ENCODE measurements around the gene ZNF366.

The ZNF366 gene

DNA sequence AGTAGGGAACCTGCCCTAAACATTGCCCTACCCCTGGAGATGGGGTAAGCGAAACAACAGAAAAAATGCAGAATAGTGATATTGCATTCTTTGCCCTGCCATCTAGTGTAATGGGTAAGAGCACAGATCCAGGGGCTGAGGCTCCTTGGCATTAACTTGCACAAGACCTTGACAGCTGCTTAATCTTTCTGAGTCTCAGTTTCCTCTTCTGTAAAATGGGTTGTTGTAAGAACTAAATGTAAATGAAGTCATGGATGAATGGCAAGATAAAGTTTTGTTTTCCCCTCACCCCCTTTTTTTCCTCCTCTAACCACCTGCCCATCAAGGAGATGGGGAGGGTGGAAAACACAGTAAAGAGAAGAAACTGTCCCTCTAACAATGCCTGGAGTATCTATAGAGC lies 47.7 kb upstream of the ZNF366 start:
- Histone ChIP-seq H3K27ac (replicated peaks) (no peak overlapping the region), H3K27me3 (ENCODE audit: insufficient read depth, poor library complexity, severe bottlenecking) (no peaks in the 10 kb centered on the region), H3K4me3 (replicated peaks; ENCODE audit: insufficient read depth, low read length) (no peak overlapping the region)
- TF ChIP-seq GABPA (IDR thresholded peaks at IDR 0.05; ENCODE audit: low read depth): no peak
- TF ChIP-seq POLR2AphosphoS5 (IDR thresholded peaks at IDR 0.05; ENCODE audit: low read depth): no peak
- TF ChIP-seq, protein P1, sequence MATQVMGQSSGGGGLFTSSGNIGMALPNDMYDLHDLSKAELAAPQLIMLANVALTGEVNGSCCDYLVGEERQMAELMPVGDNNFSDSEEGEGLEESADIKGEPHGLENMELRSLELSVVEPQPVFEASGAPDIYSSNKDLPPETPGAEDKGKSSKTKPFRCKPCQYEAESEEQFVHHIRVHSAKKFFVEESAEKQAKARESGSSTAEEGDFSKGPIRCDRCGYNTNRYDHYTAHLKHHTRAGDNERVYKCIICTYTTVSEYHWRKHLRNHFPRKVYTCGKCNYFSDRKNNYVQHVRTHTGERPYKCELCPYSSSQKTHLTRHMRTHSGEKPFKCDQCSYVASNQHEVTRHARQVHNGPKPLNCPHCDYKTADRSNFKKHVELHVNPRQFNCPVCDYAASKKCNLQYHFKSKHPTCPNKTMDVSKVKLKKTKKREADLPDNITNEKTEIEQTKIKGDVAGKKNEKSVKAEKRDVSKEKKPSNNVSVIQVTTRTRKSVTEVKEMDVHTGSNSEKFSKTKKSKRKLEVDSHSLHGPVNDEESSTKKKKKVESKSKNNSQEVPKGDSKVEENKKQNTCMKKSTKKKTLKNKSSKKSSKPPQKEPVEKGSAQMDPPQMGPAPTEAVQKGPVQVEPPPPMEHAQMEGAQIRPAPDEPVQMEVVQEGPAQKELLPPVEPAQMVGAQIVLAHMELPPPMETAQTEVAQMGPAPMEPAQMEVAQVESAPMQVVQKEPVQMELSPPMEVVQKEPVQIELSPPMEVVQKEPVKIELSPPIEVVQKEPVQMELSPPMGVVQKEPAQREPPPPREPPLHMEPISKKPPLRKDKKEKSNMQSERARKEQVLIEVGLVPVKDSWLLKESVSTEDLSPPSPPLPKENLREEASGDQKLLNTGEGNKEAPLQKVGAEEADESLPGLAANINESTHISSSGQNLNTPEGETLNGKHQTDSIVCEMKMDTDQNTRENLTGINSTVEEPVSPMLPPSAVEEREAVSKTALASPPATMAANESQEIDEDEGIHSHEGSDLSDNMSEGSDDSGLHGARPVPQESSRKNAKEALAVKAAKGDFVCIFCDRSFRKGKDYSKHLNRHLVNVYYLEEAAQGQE (IDR thresholded peaks at IDR 0.05; ENCODE audit: insufficient replicate concordance, low read depth): no peak
- TF ChIP-seq, protein P2, sequence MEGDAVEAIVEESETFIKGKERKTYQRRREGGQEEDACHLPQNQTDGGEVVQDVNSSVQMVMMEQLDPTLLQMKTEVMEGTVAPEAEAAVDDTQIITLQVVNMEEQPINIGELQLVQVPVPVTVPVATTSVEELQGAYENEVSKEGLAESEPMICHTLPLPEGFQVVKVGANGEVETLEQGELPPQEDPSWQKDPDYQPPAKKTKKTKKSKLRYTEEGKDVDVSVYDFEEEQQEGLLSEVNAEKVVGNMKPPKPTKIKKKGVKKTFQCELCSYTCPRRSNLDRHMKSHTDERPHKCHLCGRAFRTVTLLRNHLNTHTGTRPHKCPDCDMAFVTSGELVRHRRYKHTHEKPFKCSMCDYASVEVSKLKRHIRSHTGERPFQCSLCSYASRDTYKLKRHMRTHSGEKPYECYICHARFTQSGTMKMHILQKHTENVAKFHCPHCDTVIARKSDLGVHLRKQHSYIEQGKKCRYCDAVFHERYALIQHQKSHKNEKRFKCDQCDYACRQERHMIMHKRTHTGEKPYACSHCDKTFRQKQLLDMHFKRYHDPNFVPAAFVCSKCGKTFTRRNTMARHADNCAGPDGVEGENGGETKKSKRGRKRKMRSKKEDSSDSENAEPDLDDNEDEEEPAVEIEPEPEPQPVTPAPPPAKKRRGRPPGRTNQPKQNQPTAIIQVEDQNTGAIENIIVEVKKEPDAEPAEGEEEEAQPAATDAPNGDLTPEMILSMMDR (IDR thresholded peaks at IDR 0.05; ENCODE audit: insufficient read depth, low read length): no peak
- TF ChIP-seq SPI1 (IDR thresholded peaks at IDR 0.05; ENCODE audit: borderline replicate concordance, low read depth): no peak
- DNase-seq (ENCODE audit: low read depth in 1 of 2, low spot score in 1 of 2): no peak

DNA sequence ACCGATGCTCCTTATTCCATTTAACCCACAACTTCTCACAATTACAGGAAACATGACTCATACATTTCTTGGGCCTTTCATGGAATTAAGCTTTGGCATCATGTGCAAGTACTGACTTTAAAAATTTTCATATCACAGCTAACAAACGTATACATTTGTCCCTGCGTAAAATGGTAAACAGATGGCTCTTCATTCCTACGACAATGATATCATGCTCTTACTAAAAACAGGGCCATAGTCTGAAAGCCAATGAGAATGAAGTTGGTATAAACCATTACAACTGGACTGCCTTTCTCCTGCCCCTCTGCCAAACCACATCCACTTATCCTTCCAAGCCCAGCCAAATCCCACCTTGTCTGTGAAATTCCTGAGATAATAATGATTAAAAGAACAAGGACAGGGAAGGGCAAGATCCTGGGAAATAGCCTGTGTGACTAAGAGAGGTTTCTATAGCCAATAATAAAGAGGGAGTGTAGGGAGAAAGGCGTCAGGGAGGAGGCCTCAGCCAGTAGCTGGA lies 44.9 kb upstream of the ZNF366 start:
- Histone ChIP-seq H3K27me3 (ENCODE audit: insufficient read depth, poor library complexity, severe bottlenecking) (no peaks in the 10 kb centered on the region), H3K27ac (replicated peaks) (no peak overlapping the region), H3K4me3 (replicated peaks; ENCODE audit: insufficient read depth, low read length) (no peak overlapping the region)
- DNase-seq (ENCODE audit: low read depth in 1 of 2, low spot score in 1 of 2): no peak
- no peak for TF ChIP-seq POLR2AphosphoS5 (IDR thresholded peaks at IDR 0.05; ENCODE audit: low read depth)
- TF ChIP-seq SPI1 (IDR thresholded peaks at IDR 0.05; ENCODE audit: borderline replicate concordance, low read depth): no peak
- TF ChIP-seq, protein P1 (IDR thresholded peaks at IDR 0.05; ENCODE audit: insufficient replicate concordance, low read depth): no peak
- TF ChIP-seq, protein P2 (IDR thresholded peaks at IDR 0.05; ENCODE audit: insufficient read depth, low read length): no peak
- no peak for TF ChIP-seq GABPA (IDR thresholded peaks at IDR 0.05; ENCODE audit: low read depth)

DNA sequence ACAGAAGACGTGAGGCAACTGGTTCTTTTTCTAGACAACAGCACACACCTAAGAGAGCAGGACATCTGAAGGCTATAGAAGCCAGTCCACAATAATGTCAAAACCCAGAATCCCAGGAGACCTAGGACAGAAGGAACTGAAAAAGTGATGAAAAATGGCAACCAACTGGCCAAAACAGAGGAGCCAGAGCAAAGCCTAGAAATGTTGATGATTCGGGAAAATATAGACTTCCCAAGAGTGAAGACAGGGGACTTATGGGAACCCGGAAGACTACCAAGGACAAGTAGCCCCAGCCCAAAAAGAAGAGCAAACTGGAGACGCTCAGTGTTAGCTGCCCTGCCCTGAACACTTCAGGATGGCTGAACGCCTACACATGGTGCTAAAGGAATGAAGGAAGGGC lies 43.4 kb upstream of the ZNF366 start:
- H3K4me3 ChIP-seq (replicated peaks; ENCODE audit: insufficient read depth, low read length): no peak overlapping the region
- no peak for DNase-seq (ENCODE audit: low read depth in 1 of 2, low spot score in 1 of 2)
- H3K27ac ChIP-seq (replicated peaks): no peak overlapping the region
- H3K27me3 ChIP-seq (ENCODE audit: insufficient read depth, poor library complexity, severe bottlenecking): no peaks in the 10 kb centered on the region
- TF ChIP-seq, protein P1 (IDR thresholded peaks at IDR 0.05; ENCODE audit: insufficient replicate concordance, low read depth): no peak
- TF ChIP-seq GABPA (IDR thresholded peaks at IDR 0.05; ENCODE audit: low read depth) (no peak), POLR2AphosphoS5 (IDR thresholded peaks at IDR 0.05; ENCODE audit: low read depth) (no peak), SPI1 (IDR thresholded peaks at IDR 0.05; ENCODE audit: borderline replicate concordance, low read depth) (no peak)
- TF ChIP-seq, protein P2 (IDR thresholded peaks at IDR 0.05; ENCODE audit: insufficient read depth, low read length): no peak
